ENCODE data around the gene KIAA1671.

The KIAA1671 gene

DNA sequence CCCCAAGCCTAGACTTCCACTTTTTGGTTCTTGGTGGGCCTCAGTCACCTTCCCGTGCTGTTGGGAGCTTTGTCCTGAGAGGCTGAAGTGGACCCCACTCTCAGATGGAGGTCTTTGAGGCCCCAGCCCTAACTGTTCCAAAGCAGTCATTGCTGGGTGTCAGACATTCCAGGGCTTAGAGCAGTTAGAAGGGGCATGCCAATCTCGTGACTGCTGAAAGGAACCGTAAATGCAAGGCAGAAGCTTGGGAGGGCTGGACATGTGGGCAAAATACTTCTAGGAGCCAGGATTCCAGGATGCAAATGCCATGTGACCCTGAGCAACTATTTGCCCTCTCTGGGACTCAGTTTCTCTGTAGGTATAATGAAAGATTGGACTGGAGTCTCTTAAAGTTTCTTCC is 128.3 kb downstream of the KIAA1671 start:
- H3K36me3 Mint-ChIP-seq (ENCODE audit: low read depth): no peaks in the 10 kb centered on the region
- no peak for DNase-seq
- H3K4me3 Mint-ChIP-seq: no peak overlapping the region
- TF ChIP-seq, protein P1, sequence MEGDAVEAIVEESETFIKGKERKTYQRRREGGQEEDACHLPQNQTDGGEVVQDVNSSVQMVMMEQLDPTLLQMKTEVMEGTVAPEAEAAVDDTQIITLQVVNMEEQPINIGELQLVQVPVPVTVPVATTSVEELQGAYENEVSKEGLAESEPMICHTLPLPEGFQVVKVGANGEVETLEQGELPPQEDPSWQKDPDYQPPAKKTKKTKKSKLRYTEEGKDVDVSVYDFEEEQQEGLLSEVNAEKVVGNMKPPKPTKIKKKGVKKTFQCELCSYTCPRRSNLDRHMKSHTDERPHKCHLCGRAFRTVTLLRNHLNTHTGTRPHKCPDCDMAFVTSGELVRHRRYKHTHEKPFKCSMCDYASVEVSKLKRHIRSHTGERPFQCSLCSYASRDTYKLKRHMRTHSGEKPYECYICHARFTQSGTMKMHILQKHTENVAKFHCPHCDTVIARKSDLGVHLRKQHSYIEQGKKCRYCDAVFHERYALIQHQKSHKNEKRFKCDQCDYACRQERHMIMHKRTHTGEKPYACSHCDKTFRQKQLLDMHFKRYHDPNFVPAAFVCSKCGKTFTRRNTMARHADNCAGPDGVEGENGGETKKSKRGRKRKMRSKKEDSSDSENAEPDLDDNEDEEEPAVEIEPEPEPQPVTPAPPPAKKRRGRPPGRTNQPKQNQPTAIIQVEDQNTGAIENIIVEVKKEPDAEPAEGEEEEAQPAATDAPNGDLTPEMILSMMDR (IDR thresholded peaks at IDR 0.05): no peak
- H3K4me1 Mint-ChIP-seq: peaks cover 11% of the 10 kb centered on the region
- H3K27me3 Mint-ChIP-seq (ENCODE audit: low read depth, poor library complexity): no peaks in the 10 kb centered on the region
- no peak overlapping the region for H3K27ac Mint-ChIP-seq
- no peaks in the 10 kb centered on the region for H3K9me3 Mint-ChIP-seq

DNA sequence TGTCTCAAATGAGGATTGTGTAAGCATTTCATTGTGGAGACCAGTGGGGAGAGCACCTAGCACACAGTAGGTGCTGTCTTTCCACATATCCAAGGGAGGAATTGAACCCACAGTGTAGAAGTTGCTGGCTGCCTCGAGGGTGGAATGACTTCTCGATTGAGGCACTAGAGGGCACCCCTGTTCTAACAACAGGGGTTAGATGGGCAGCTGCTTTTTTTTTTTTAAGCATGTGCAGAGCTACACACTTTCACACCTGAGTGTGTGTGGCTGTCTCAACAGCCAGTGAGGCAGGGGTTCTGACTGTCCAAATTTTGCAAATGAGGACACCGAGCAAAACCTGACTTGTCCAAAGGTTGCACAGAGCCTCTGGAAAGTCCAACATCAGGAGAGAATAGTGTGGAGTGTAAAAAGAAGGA is 128.9 kb downstream of the KIAA1671 start:
- TF ChIP-seq, protein P1 (IDR thresholded peaks at IDR 0.05): peak; percentile 48
- Mint-ChIP-seq H3K4me1 (peaks cover 7% of the 10 kb centered on the region), H3K4me3 (no peak overlapping the region), H3K27me3 (ENCODE audit: low read depth, poor library complexity) (no peaks in the 10 kb centered on the region), H3K36me3 (ENCODE audit: low read depth) (no peaks in the 10 kb centered on the region), H3K9me3 (no peaks in the 10 kb centered on the region), H3K27ac (no peak overlapping the region)
- peak; percentile 30 for DNase-seq

DNA sequence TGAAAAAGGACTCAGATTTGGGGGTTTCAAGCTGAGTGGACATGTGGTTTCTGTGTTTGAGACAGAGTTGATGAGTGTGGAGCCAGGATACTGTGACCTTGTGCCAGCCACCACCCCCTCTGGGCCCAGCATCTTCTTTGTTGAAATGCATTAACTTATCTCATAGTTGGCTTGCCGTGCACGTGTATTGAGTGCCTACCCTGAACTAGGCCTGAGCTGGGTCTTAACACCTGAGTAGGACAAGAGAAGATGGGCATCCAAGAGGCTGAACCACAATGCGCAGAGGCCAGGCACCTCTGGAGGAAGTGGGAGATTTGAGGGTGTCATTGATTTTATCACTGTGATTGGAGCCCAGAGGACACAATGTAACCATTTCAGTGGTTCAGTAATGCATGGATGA is 129.6 kb downstream of the KIAA1671 start:
- TF ChIP-seq, protein P1 (IDR thresholded peaks at IDR 0.05): no peak
- peaks cover 6% of the 10 kb centered on the region for H3K4me1 Mint-ChIP-seq
- DNase-seq: no peak
- no peaks in the 10 kb centered on the region for H3K9me3 Mint-ChIP-seq
- no peaks in the 10 kb centered on the region for H3K36me3 Mint-ChIP-seq (ENCODE audit: low read depth)
- no peaks in the 10 kb centered on the region for H3K27me3 Mint-ChIP-seq (ENCODE audit: low read depth, poor library complexity)
- no peak overlapping the region for H3K4me3 Mint-ChIP-seq
- no peak overlapping the region for H3K27ac Mint-ChIP-seq

DNA sequence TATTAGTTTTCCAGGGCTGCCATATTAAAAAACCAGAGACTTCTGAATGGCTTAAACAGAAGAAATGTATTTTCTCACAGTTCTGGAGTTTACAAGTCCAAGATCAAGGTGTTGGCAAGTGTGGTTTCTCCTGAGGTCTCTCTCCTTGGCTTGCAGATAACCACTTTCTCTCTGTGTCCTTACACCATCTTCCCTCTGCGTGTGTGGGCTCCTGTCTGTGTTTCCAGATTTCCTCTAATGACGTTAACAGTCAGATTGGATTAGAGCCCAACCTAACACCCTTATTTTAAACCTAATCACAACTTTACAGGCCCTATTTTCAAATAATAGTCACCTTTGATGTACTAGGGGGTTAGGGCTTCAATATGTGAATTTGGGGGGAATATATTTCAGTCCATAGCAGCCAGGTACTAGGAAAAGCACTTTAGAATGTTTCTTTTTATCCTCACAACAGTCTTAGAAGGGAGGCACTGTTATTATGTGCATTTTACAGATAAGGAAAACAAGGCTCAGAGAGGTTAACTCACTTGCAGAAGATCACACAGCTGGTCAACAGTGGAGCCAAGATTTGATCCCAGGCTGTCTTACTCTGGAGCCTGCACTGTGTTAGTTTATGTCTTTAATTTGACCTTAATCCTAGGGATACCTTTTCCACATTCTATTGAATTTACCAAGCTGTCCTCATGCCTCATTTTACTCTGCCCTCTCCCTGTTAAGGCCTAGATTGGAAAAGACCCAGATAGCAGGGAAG is 130.7 kb downstream of the KIAA1671 start:
- DNase-seq: no peak
- Mint-ChIP-seq H3K4me3 (no peak overlapping the region), H3K36me3 (ENCODE audit: low read depth) (no peaks in the 10 kb centered on the region), H3K27me3 (ENCODE audit: low read depth, poor library complexity) (no peaks in the 10 kb centered on the region), H3K4me1 (peaks cover 6% of the 10 kb centered on the region), H3K27ac (no peak overlapping the region), H3K9me3 (no peaks in the 10 kb centered on the region)
- TF ChIP-seq, protein P1 (IDR thresholded peaks at IDR 0.05): no peak

DNA sequence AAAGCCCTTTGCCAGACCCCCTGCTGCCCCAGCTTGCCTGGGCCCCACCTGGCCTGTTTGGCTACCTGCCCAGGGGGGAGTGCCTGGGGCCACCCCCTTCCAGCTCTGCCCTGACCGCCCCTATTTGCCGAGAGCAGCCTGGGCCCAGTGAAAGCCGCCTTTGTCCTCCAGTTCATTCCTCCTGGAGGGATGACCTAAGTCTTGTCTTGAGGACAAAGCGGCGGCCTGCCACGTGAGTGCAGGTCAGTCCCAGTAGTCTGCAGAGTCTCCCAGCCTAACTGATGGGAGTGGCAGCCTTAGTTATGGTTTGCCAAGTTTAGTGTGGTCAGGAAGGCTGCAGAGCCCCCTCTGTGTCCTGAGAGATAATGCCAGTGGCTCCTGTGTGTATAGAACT is 131.3 kb downstream of the KIAA1671 start:
- no peaks in the 10 kb centered on the region for H3K27me3 Mint-ChIP-seq (ENCODE audit: low read depth, poor library complexity)

More for the DNA sequence above, 131.3 kb downstream of the KIAA1671 start:
- peaks cover 6% of the 10 kb centered on the region for H3K4me1 Mint-ChIP-seq
- no peaks in the 10 kb centered on the region for H3K36me3 Mint-ChIP-seq (ENCODE audit: low read depth)
- DNase-seq: no peak
- TF ChIP-seq, protein P1 (IDR thresholded peaks at IDR 0.05): no peak
- no peaks in the 10 kb centered on the region for H3K9me3 Mint-ChIP-seq
- H3K4me3 Mint-ChIP-seq: no peak overlapping the region
- no peak overlapping the region for H3K27ac Mint-ChIP-seq

Measured in nephron progenitor cell (in vitro differentiated cells).